CD14-positive monocyte (primary cell): ENCODE measurements around the gene ZNF473. TPM values are rescaled to one million over a fixed set of nuclear protein-coding genes. Genes with fewer than 3 reads are reported as not detected.
A peak's percentile ranks its signal among the peaks of the same experiment; 100 is the strongest.

ENCODE experiments used
- DNase-seq, 3 donors: peaks; one replicate each; pipeline ENCODE4 v3.0.0-alpha.2; 2011 to 2022
- H2AFZ ChIP-seq: 2 replicates; pipeline ENCODE4 v1.6.0; 2012; ENCODE audit warnings: mild to moderate bottlenecking, low read depth, low read length, inconsistent platforms; ENCODE audit not compliant: insufficient read depth, poor library complexity, severe bottlenecking
- H3K27ac ChIP-seq, 2 donors: 1 replicate in 1 of 2; 2 replicates in 1 of 2; pipeline ENCODE4 v1.5.1; 2012 to 2013; ENCODE audit warnings: low read length in 2 of 2, control low read depth in 1 of 2, inconsistent platforms in 1 of 2, low read depth in 1 of 2, mild to moderate bottlenecking in 1 of 2
- H3K27me3 ChIP-seq, 2 donors: one replicate each; pipeline versions ENCODE4 v1.6.0 to v1.6.1; 2011 to 2013; ENCODE audit warnings: low read length in 2 of 2; ENCODE audit not compliant: control insufficient read depth in 2 of 2, insufficient read depth in 2 of 2
- H3K36me3 ChIP-seq, 2 donors: replicated peaks in 1 of 2; 1 replicate in 1 of 2; 2 replicates in 1 of 2; pipeline versions ENCODE4 v1.5.1 to v1.6.1; 2012 to 2013; ENCODE audit warnings: low read length in 2 of 2, control low read depth in 1 of 2, inconsistent platforms in 1 of 2, mild to moderate bottlenecking in 1 of 2; ENCODE audit not compliant: insufficient read depth in 2 of 2, control insufficient read depth in 1 of 2
- H3K4me1 ChIP-seq, 2 donors: 1 replicate in 1 of 2; 2 replicates in 1 of 2; pipeline versions ENCODE4 v1.5.1 to v1.6.1; 2012 to 2013; ENCODE audit warnings: low read length in 2 of 2, control low read depth in 1 of 2, inconsistent platforms in 1 of 2, mild to moderate bottlenecking in 1 of 2, moderate library complexity in 1 of 2; ENCODE audit not compliant: insufficient read depth in 2 of 2, control insufficient read depth in 1 of 2
- H3K4me2 ChIP-seq: replicated peaks from 2 replicates; pipeline ENCODE3; 2012; ENCODE audit warnings: low read length, moderate library complexity, mild to moderate bottlenecking; ENCODE audit not compliant: poor library complexity, severe bottlenecking; ENCODE audit errors: extremely low read depth
- H3K4me3 ChIP-seq, 3 experiments: fragments of 200-600 bp in 1 of 3; sonication (generic) in 1 of 3; replicated peaks in 1 of 3; 1 replicate in 2 of 3; 2 replicates in 1 of 3; pipeline ENCODE4 v1.5.1; 2011 to 2013; ENCODE audit warnings: low read length in 3 of 3, mild to moderate bottlenecking in 3 of 3, control low read depth in 2 of 3, low read depth in 2 of 3, inconsistent platforms in 1 of 3, moderate library complexity in 1 of 3
- H3K79me2 ChIP-seq: 2 replicates; pipeline ENCODE4 v1.6.0; 2012; ENCODE audit warnings: mild to moderate bottlenecking, control low read depth, inconsistent platforms, low read length, moderate library complexity; ENCODE audit not compliant: insufficient read depth
- H3K9ac ChIP-seq: 2 replicates; pipeline ENCODE4 v1.6.0; 2017; ENCODE audit warnings: low read length, mild to moderate bottlenecking; ENCODE audit not compliant: insufficient read depth, poor library complexity, severe bottlenecking
- H3K9me3 ChIP-seq, 2 donors: replicated peaks in 1 of 2; 1 replicate in 1 of 2; 2 replicates in 1 of 2; pipeline versions ENCODE4 v1.5.1 to v1.6.1; 2012 to 2013; ENCODE audit warnings: low read length in 2 of 2, control low read depth in 1 of 2; ENCODE audit not compliant: control insufficient read depth in 1 of 2, insufficient read depth in 1 of 2
- H4K20me1 ChIP-seq: 2 replicates; pipeline ENCODE4 v1.6.0; 2012; ENCODE audit warnings: mild to moderate bottlenecking, low read length, control low read depth, moderate library complexity; ENCODE audit not compliant: insufficient read depth
- H3K27ac Mint-ChIP-seq, 7 donors: one replicate each; pipeline ENCODE4 v1.8.0; 2020; ENCODE audit warnings: mild to moderate bottlenecking in 7 of 7, mixed read lengths in 7 of 7, moderate library complexity in 6 of 7, inconsistent platforms in 2 of 7
- H3K27me3 Mint-ChIP-seq, 3 donors: one replicate each; pipeline ENCODE4 v1.8.0; 2021 to 2022; ENCODE audit warnings: low read depth in 3 of 3, mild to moderate bottlenecking in 3 of 3, mixed read lengths in 3 of 3, moderate library complexity in 3 of 3, inconsistent platforms in 1 of 3
- H3K36me3 Mint-ChIP-seq, 2 donors: one replicate each; pipeline ENCODE4 v1.8.0; 2020; ENCODE audit warnings: mixed read lengths in 2 of 2, inconsistent platforms in 1 of 2, mild to moderate bottlenecking in 1 of 2
- H3K4me1 Mint-ChIP-seq: one replicate; pipeline ENCODE4 v1.8.0; 2020; ENCODE audit warnings: mild to moderate bottlenecking, mixed read lengths
- H3K4me3 Mint-ChIP-seq, 2 donors: one replicate each; pipeline ENCODE4 v1.8.0; 2020; ENCODE audit warnings: mild to moderate bottlenecking in 2 of 2, mixed read lengths in 2 of 2, moderate library complexity in 1 of 2
- H3K9me3 Mint-ChIP-seq, 7 donors: one replicate each; pipeline ENCODE4 v1.8.0; 2020 to 2022; ENCODE audit warnings: mixed read lengths in 7 of 7, mild to moderate bottlenecking in 6 of 7, moderate library complexity in 6 of 7, inconsistent platforms in 2 of 7
- WGBS: methylation state at CpG from one replicate; pipeline ENCODE4 v1.1.5; 2013; ENCODE audit warnings: missing lambda C conversion rate; ENCODE audit not compliant: insufficient coverage; 5-methylcytosine and 5-hydroxymethylcytosine counted together
- intact Hi-C, 2 donors: fragments of 100-400 bp; cut with micrococcal nuclease; formaldehyde crosslinking; loops; one replicate each; pipeline versions ENCODE4 v1.15.0 to v1.15.1; 2023
- polyA plus RNA-seq, 3 donors: library from polyadenylated mRNA; depleted of rRNA in 1 of 3; unstranded in 2 of 3; stranded (reverse) in 1 of 3; fragments of 300-500 nt in 2 of 3; fragments of >200 nt in 1 of 3; fragmentation: Illumina TruSeq in 2 of 3; gene quantifications; 1 replicate in 2 of 3; 2 replicates in 1 of 3; pipeline ENCODE4 v1.2.3, GENCODE V29; 2012 to 2021
- TF ChIP-seq, protein P1 (sequence below): fragments of 200-600 bp; IDR thresholded peaks from one replicate; pipeline ENCODE4 v1.8.0; 2022; ENCODE audit warnings: antibody characterized with exemption, mild to moderate bottlenecking

Gene ZNF473
- polyA plus RNA-seq, 3 donors, result 0.73 to 2.3 (median 1.6) TPM

DNA sequence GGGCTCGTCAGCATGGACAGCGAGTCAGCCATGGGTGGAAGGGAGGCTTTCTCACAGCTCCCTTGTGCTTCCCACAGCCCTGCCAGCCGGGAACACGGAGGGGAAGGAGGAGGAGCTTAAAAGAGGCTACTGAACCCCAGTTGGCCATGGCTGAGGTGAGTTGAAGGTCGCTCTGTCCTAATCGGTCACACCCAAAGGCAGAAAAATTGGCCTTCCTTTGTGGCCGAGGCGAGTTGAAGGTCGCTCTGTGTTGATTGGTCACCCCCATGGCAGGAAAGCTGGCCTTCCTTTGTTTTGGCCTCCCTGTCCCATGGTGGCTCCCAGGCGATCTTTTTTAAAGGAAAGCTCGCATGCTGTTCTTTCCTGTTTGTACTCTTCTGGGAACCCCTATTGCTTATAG, 5.1 kb downstream of the ZNF473 start:
- H3K4me2 ChIP-seq, result no peak overlapping the region
- peaks cover 50% of the 10 kb centered on the region for H3K79me2 ChIP-seq

DNA sequence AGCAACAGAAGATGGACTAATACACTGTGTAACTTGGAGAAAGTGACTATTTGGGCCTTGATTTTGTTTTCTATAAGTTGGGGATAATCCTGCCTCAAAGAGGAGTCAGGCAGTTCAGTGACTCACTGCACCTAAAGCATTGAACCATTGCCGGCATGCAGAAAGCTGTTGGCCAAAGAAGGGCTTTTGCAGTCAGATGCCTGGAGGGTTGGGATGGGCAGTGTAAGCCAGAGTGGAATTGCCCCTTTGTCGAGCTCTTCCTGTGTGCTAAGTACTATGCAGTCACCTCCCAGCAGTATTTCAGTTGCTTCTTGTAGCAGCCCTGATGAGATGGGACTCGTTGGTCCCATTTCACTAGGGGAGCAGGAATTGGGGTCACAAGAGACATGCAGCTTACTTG, 11.1 kb downstream of the ZNF473 start:
- Mint-ChIP-seq H3K27me3 (peaks cover 0 to 2% (median 2%) of the 10 kb centered on the region in 3 donors), H3K36me3 (peaks cover 79 to 85% of the 10 kb centered on the region in 2 donors), H3K27ac (no peak overlapping the region), H3K9me3 (peaks cover 0 to 11% (median 8%) of the 10 kb centered on the region in 7 donors), H3K4me1 (no peaks in the 10 kb centered on the region), H3K4me3 (no peak overlapping the region)
- peaks cover 0 to 1% of the 10 kb centered on the region in 2 donors for H3K9me3 ChIP-seq
- no peaks in the 10 kb centered on the region for H3K4me1 ChIP-seq
- WGBS, result 100% methylated on average over 2 of the region's 3 CpGs
- H3K27ac ChIP-seq, result no peak overlapping the region
- H3K4me3 ChIP-seq, result no peak overlapping the region
- DNase-seq, result no peak
- H3K4me2 ChIP-seq, result no peak overlapping the region
- H3K79me2 ChIP-seq, result peaks cover 6% of the 10 kb centered on the region
- H3K36me3 ChIP-seq, result peaks cover 66 to 94% of the 10 kb centered on the region in 2 donors
- no peaks in the 10 kb centered on the region for H4K20me1 ChIP-seq
- TF ChIP-seq, protein P1, sequence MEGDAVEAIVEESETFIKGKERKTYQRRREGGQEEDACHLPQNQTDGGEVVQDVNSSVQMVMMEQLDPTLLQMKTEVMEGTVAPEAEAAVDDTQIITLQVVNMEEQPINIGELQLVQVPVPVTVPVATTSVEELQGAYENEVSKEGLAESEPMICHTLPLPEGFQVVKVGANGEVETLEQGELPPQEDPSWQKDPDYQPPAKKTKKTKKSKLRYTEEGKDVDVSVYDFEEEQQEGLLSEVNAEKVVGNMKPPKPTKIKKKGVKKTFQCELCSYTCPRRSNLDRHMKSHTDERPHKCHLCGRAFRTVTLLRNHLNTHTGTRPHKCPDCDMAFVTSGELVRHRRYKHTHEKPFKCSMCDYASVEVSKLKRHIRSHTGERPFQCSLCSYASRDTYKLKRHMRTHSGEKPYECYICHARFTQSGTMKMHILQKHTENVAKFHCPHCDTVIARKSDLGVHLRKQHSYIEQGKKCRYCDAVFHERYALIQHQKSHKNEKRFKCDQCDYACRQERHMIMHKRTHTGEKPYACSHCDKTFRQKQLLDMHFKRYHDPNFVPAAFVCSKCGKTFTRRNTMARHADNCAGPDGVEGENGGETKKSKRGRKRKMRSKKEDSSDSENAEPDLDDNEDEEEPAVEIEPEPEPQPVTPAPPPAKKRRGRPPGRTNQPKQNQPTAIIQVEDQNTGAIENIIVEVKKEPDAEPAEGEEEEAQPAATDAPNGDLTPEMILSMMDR, result no peak
- intact Hi-C loops, result no loop called here
- no peaks in the 10 kb centered on the region for H3K27me3 ChIP-seq
- no peak overlapping the region for H2AFZ ChIP-seq
- H3K9ac ChIP-seq, result no peak overlapping the region

More for the DNA sequence above, 5.1 kb downstream of the ZNF473 start:
- DNase-seq, result no peak
- no peak overlapping the region for H3K9ac ChIP-seq
- peaks cover 44 to 53% of the 10 kb centered on the region in 2 donors for H3K36me3 Mint-ChIP-seq
- no peak overlapping the region for H3K4me3 ChIP-seq
- H3K9me3 Mint-ChIP-seq, result peaks cover 0 to 8% (median 3%) of the 10 kb centered on the region in 7 donors
- H3K4me1 ChIP-seq, result peaks cover 15 to 21% of the 10 kb centered on the region in 2 donors
- peaks cover 3% of the 10 kb centered on the region for H4K20me1 ChIP-seq
- 97% methylated on average over 9 of the region's 11 CpGs for WGBS
- no peak overlapping the region for H3K4me3 Mint-ChIP-seq
- TF ChIP-seq, protein P1, result no peak
- peaks cover 32% of the 10 kb centered on the region for H3K4me1 Mint-ChIP-seq
- intact Hi-C loops, result no loop called here
- H3K9me3 ChIP-seq, result no peaks in the 10 kb centered on the region
- H3K27me3 Mint-ChIP-seq, result peaks cover 0 to 5% (median 2%) of the 10 kb centered on the region in 3 donors
- H3K36me3 ChIP-seq, result peaks cover 33 to 55% of the 10 kb centered on the region in 2 donors
- H3K27ac ChIP-seq, result peak overlapping the region in 1 of 2 donors; percentile 26
- H3K27ac Mint-ChIP-seq, result peak overlapping the region in 2 of 7 donors; percentile 9 to 56
- no peak overlapping the region for H2AFZ ChIP-seq
- no peaks in the 10 kb centered on the region for H3K27me3 ChIP-seq
